ENCODE measurements around the gene LINGO3.

LINGO3 gene

DNA sequence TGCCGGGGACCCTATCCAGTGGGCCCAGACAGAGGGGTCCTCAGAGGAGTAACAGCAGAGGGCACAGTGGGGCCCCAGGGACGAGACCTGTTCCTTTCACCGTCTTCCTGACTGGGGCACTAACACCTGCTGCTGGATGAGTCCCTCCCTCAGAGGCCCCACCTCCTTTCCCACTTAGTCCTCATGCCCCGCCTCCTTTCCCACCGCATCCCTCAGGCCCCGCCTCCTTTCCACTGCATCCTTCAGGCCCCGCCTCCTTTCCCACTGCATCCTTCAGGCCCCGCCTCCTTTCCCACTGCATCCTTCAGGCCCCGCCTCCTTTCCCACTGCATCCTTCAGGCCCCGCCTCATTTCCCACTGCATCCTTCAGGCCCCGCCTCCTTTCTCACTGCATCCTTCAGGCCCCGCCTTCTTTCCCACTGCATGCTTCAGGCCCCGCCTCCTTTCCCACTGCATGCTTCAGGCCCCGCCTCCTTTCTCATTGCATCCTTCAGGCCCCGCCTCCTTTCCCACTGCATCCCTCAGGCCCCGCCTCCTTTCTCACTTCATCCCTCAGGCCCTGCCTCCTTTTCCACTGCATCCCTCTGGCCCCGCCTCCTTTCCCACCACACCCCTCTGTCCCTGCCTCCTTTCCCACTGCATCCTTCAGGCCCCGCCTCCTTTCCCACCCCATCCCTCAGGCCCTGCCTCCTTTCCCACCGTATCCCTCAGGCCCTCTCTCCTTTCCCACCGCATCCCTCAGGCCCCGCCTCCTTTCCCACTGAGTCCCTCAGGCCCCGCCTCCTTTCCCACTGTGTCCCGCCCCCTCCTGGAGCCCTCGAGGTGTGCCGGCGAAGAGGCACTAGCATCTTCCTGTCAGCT lies 27.3 kb upstream of the LINGO3 start:
- DNase-seq (ENCODE audit: extremely low read depth, low read depth): no peak
- TF ChIP-seq, protein P1, sequence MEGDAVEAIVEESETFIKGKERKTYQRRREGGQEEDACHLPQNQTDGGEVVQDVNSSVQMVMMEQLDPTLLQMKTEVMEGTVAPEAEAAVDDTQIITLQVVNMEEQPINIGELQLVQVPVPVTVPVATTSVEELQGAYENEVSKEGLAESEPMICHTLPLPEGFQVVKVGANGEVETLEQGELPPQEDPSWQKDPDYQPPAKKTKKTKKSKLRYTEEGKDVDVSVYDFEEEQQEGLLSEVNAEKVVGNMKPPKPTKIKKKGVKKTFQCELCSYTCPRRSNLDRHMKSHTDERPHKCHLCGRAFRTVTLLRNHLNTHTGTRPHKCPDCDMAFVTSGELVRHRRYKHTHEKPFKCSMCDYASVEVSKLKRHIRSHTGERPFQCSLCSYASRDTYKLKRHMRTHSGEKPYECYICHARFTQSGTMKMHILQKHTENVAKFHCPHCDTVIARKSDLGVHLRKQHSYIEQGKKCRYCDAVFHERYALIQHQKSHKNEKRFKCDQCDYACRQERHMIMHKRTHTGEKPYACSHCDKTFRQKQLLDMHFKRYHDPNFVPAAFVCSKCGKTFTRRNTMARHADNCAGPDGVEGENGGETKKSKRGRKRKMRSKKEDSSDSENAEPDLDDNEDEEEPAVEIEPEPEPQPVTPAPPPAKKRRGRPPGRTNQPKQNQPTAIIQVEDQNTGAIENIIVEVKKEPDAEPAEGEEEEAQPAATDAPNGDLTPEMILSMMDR (IDR thresholded peaks at IDR 0.05; ENCODE audit: low read depth, low read length, missing control alignments): no peak
- no peak overlapping the region for H3K4me3 ChIP-seq (replicated peaks; ENCODE audit: low read depth, low read length)

DNA sequence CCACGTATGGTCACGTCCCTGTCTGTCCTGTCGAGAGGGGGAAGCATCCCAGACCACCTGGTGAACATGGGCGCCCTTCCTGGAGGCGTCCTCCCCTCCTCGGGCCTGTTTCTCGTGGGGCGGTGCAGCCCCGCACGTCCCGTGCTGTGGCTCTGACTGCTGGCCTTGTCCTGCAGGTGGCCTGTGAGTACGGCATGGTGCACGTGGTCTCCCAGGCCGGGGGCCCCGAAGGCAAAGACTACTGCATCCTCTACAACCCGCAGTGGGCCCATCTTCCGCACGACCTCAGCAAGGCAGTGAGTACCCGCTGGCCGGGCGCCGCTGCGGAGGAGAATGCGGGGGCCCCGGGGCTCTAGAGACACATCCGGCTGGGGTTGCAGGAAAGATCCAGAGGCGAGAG lies 26.5 kb upstream of the LINGO3 start:
- TF ChIP-seq, protein P1 (IDR thresholded peaks at IDR 0.05; ENCODE audit: low read depth, low read length, missing control alignments): no peak
- no peak overlapping the region for H3K4me3 ChIP-seq (replicated peaks; ENCODE audit: low read depth, low read length)
- no peak for DNase-seq (ENCODE audit: extremely low read depth, low read depth)

DNA sequence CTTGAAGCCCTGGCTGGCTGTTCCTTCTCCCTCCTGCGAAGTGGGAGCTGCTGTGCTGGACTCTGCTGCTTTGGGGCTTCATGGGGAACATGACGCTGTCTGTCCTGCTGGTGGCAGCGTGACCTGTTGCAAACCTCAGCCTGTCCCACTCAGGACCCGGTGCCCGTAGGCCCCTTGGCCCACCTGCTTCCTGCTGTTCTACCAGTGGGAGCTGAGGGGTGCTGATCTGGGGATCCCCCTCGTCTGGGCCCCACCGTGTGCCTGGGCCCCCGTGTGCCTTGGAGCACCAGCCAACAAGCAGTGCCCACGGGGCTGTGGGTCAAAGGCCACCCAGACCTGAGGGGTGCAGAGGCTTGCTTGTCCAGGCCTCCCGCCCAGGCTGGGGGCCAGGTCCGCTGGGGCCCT lies 25.9 kb upstream of the LINGO3 start:
- TF ChIP-seq, protein P1 (IDR thresholded peaks at IDR 0.05; ENCODE audit: low read depth, low read length, missing control alignments): no peak
- no peak overlapping the region for H3K4me3 ChIP-seq (replicated peaks; ENCODE audit: low read depth, low read length)
- DNase-seq (ENCODE audit: extremely low read depth, low read depth): no peak

DNA sequence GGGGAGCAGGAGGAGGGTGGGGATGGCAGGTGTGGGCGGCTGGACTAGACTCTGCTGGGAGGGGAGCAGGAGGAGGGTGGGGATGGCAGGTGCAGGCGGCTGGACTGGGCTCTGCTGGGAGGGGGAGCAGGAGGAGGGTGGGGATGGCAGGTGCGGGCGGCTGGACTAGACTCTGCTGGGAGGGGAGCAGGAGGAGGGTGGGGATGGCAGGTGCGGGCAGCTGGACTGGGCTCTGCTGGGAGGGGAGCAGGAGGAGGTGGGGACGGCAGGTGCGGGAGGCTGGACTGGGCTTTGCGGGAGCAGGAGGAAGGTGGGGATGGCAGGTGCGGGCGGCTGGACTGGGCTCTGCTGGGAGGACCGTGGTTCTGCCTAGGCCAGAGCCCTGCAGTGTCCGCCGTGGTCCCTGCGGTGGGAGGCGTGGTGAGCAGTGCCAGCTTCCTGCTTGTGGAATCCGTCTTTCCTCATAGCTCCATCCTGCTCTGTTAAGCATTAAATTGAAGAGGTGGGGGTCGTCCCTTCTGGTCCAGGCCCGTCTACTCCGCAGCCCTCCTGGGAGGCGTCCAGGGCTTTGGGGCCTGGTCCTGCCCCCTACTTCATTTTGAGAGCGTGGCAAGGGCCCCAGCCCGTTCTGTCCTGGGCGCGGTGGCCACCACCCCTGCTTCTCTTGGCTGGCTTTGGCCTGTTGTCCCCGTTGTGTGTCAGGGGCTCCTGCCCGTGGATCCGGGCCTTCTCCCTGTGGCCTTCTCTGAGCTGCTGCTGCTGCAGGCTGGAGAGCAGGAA lies 25.3 kb upstream of the LINGO3 start:
- DNase-seq (ENCODE audit: extremely low read depth, low read depth): no peak
- no peak overlapping the region for H3K4me3 ChIP-seq (replicated peaks; ENCODE audit: low read depth, low read length)
- TF ChIP-seq, protein P1 (IDR thresholded peaks at IDR 0.05; ENCODE audit: low read depth, low read length, missing control alignments): no peak

DNA sequence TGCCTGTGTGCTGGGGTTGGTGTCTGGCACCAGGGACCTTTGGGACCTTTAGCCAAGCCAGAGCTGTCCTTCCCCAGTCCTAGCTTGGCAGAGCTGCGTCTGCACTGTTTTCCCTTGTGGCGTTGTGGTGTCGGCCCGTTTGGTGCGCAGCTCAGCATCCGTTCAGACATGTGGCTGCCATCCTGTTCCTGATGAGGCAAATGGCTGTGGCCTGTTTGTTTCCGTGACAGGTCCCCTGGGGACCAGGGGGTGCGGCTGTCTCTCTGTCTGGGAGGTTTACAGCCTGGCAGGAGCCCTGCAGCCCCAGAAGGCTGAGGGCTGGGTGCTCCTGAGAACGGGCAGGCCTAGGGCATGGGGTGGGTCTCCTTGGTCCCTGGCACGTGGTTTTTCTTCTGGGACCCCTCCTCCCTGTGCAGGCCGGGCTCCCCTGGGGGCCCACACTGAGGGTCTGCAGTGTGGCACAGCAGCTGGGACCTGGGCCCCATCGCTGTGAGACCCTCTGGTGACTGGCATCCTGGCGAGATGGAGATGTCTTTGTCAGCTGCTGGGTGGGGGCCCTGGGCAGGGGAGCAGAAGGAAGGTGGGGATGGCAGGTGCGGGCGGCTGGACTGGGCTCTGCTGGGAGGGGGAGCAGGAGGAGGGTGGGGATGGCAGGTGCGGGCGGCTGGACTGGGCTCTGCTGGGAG lies 24.5 kb upstream of the LINGO3 start:
- no peak for DNase-seq (ENCODE audit: extremely low read depth, low read depth)
- TF ChIP-seq, protein P1 (IDR thresholded peaks at IDR 0.05; ENCODE audit: low read depth, low read length, missing control alignments): no peak

DNA sequence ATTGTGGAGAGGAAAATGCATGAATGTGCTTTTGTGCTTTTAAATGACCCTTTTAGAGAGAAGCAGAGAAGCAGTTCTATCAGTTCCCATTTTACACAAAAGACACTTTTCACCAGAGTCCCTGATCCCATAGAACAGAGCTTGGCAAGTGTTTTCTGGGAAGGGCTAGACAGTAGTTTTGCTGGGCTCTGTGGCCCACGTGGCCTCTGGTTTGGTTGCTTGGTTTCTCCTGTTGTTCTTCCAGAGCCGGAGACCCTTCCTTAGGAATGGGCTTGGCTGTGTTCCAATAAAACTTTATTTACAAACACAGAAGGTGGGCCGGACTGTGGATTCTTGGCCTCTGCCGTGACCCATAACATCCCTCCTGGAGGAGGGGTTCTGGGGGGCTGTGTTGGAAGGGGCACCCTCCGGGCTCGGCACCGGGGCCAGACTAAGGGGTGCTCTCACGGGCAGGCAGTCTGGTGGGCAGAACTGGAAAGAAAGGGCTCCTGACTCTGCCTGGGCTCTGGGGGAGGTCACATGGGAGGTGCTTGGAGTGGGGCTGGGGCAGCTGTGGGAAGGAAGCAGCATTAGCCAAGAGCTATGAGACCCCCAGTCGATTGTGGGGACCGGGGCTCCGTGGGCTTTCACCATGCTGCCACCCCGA lies 23.8 kb upstream of the LINGO3 start:
- TF ChIP-seq, protein P1 (IDR thresholded peaks at IDR 0.05; ENCODE audit: low read depth, low read length, missing control alignments): no peak
- H3K4me3 ChIP-seq (replicated peaks; ENCODE audit: low read depth, low read length): no peak overlapping the region
- no peak for DNase-seq (ENCODE audit: extremely low read depth, low read depth)

More for the DNA sequence above, 24.5 kb upstream of the LINGO3 start:
- no peak overlapping the region for H3K4me3 ChIP-seq (replicated peaks; ENCODE audit: low read depth, low read length)
